MM.1S (cell line): ENCODE measurements around the gene BID.

Experiments
- CTCF ChIP-seq: fragments of 300-600 bp; sonication (generic); IDR thresholded peaks from 2 replicates; pipeline ENCODE4 v1.5.1; 2016; ENCODE audit warnings: antibody characterized with exemption, low read length, mixed read lengths
- EZH2 ChIP-seq: fragments of 300-600 bp; sonication (generic); optimal IDR thresholded peaks from 2 replicates; pipeline ENCODE3; 2017; ENCODE audit warnings: low read depth, mild to moderate bottlenecking, antibody characterized with exemption, low read length, mixed read lengths
- EZH2phosphoT487 ChIP-seq: fragments of 300-600 bp; sonication (generic); IDR thresholded peaks from 2 replicates; pipeline ENCODE4 v1.6.1; 2018; ENCODE audit warnings: antibody characterized with exemption, low read length

- TF ChIP-seq CTCF: no peak
- no peak for TF ChIP-seq EZH2
- no peak for TF ChIP-seq EZH2phosphoT487
These were observed 5.2 kb upstream of the BID start for GRCh38 chr22:17779286-17780115.
